IMR-90 (cell line): ENCODE results near the gene KLRF2. TPM values are rescaled to one million over a fixed set of nuclear protein-coding genes. Genes with fewer than 3 reads are reported as not detected.

Experiments used
- ATAC-seq: fragments of 200-7000 bp; cut with Tn5 transposase; 2 replicates; pipeline ENCODE4 v1.9.1; 2020; ENCODE audit warnings: low read depth, mild to moderate bottlenecking, moderate library complexity
- BruUV-seq: library from RNA; stranded (reverse); fragments of 400-500 nt; replicated peaks from 2 replicates; lab custom pipeline; 2021; lab: Mats Ljungman, UMichigan
- CTCF ChIA-PET: fragments of 300-600 bp; formaldehyde crosslinking; extraction: SDS; loops from one replicate; lab custom pipeline; 2021; ENCODE audit warnings: antibody characterized with exemption; lab: Yijun Ruan, JAX
- POLR2A ChIA-PET: fragments of 300-600 bp; sonication (Branson Sonifier 250); formaldehyde crosslinking; loops from one replicate; lab custom pipeline; 2022; ENCODE audit warnings: antibody characterized with exemption; ENCODE audit not compliant: unreplicated experiment; lab: Charles Lee
- DNase-seq: peaks from one replicate; pipeline ENCODE4 v3.0.0; 2013
- H2AFZ ChIP-seq: replicated peaks from 2 replicates; pipeline ENCODE3; 2013; ENCODE audit warnings: low read length, mild to moderate bottlenecking; ENCODE audit not compliant: poor library complexity
- H2AK5ac ChIP-seq: 2 replicates; pipeline ENCODE4 v1.6.1; 2013; ENCODE audit warnings: low read depth, low read length, inconsistent platforms
- H2AK9ac ChIP-seq: replicated peaks from 2 replicates; pipeline ENCODE3; 2013; ENCODE audit warnings: mild to moderate bottlenecking, low read depth, low read length, moderate library complexity; ENCODE audit not compliant: poor library complexity
- H2BK120ac ChIP-seq: 2 replicates; pipeline ENCODE4 v1.6.1; 2013; ENCODE audit warnings: low read depth, low read length, inconsistent platforms
- H2BK15ac ChIP-seq: 3 replicates; pipeline ENCODE4 v1.6.1; 2013; ENCODE audit warnings: low read depth, low read length, inconsistent platforms
- H2BK20ac ChIP-seq: 2 replicates; pipeline ENCODE4 v1.6.1; 2013; ENCODE audit warnings: low read depth, mild to moderate bottlenecking, inconsistent platforms, low read length, moderate library complexity
- H2BK5ac ChIP-seq: 2 replicates; pipeline ENCODE4 v1.6.1; 2013; ENCODE audit warnings: mild to moderate bottlenecking, low read depth, low read length, inconsistent platforms; ENCODE audit not compliant: poor library complexity, severe bottlenecking
- H3K14ac ChIP-seq: replicated peaks from 2 replicates; pipeline ENCODE4 v1.6.1; 2013; ENCODE audit warnings: low read depth, low read length, inconsistent platforms
- H3K18ac ChIP-seq: 2 replicates; pipeline ENCODE4 v1.6.1; 2013; ENCODE audit warnings: low read depth, low read length, control low read depth
- H3K23ac ChIP-seq: 2 replicates; pipeline ENCODE4 v1.6.1; 2013; ENCODE audit warnings: low read depth, low read length, inconsistent platforms
- H3K27ac ChIP-seq: 2 replicates; pipeline ENCODE4 v1.5.1; 2013; ENCODE audit warnings: mild to moderate bottlenecking, control low read depth, low read length; ENCODE audit not compliant: insufficient read depth
- H3K27me3 ChIP-seq: 2 replicates; pipeline ENCODE4 v1.6.1; 2013; ENCODE audit warnings: low read length; ENCODE audit not compliant: control insufficient read depth, insufficient read depth
- H3K36me3 ChIP-seq: 2 replicates; pipeline ENCODE4 v1.6.1; 2013; ENCODE audit warnings: low read length, mixed read lengths; ENCODE audit not compliant: control insufficient read depth, insufficient read depth
- H3K4ac ChIP-seq: 2 replicates; pipeline ENCODE4 v1.6.1; 2013; ENCODE audit warnings: low read depth, low read length, inconsistent platforms
- H3K4me1 ChIP-seq: 2 replicates; pipeline ENCODE4 v1.6.1; 2013; ENCODE audit warnings: low read length, mixed read lengths; ENCODE audit not compliant: control insufficient read depth, insufficient read depth
- H3K4me2 ChIP-seq: 2 replicates; pipeline ENCODE4 v1.6.1; 2013; ENCODE audit warnings: low read depth, mild to moderate bottlenecking, control low read depth, low read length, moderate library complexity
- H3K4me3 ChIP-seq: 2 replicates; pipeline ENCODE4 v1.5.1; 2013; ENCODE audit warnings: low read depth, mild to moderate bottlenecking, control low read depth, low read length, moderate library complexity; ENCODE audit not compliant: insufficient read depth
- H3K56ac ChIP-seq: 2 replicates; pipeline ENCODE4 v1.6.1; 2013; ENCODE audit warnings: low read length, inconsistent platforms; ENCODE audit not compliant: insufficient read depth; ENCODE audit errors: extremely low read depth
- H3K79me1 ChIP-seq, 2 experiments: 2 replicates each; pipeline ENCODE4 v1.6.1; 2013; ENCODE audit warnings: low read length in 2 of 2, inconsistent platforms in 1 of 2, low read depth in 1 of 2
- H3K9ac ChIP-seq: 2 replicates; pipeline ENCODE4 v1.6.1; 2013; ENCODE audit warnings: low read depth, low read length, control low read depth
- H3K9me1 ChIP-seq: 2 replicates; pipeline ENCODE4 v1.6.1; 2013; ENCODE audit warnings: low read length, inconsistent platforms; ENCODE audit not compliant: insufficient read depth
- H3K9me3 ChIP-seq: 2 replicates; pipeline ENCODE4 v1.6.1; 2013; ENCODE audit warnings: low read length; ENCODE audit not compliant: control insufficient read depth, insufficient read depth
- H4K20me1 ChIP-seq: 2 replicates; pipeline ENCODE4 v1.6.1; 2013; ENCODE audit warnings: low read length, inconsistent platforms; ENCODE audit not compliant: insufficient read depth
- H4K5ac ChIP-seq: 2 replicates; pipeline ENCODE4 v1.6.1; 2013; ENCODE audit warnings: mild to moderate bottlenecking, low read depth, low read length, control low read depth
- H4K8ac ChIP-seq, 2 experiments: 2 replicates each; pipeline ENCODE4 v1.6.1; 2013; ENCODE audit warnings: low read depth in 2 of 2, low read length in 2 of 2, control low read depth in 1 of 2, inconsistent platforms in 1 of 2
- H4K91ac ChIP-seq: 2 replicates; pipeline ENCODE4 v1.6.1; 2013; ENCODE audit warnings: low read depth, low read length, inconsistent platforms; ENCODE audit not compliant: insufficient read depth
- BHLHE40 ChIP-seq: fragments of 150-350 bp; IDR thresholded peaks from 2 replicates; pipeline ENCODE4 v1.6.1; 2016; ENCODE audit warnings: mild to moderate bottlenecking, low read depth, low read length
- CEBPB ChIP-seq: IDR thresholded peaks from 2 replicates; pipeline ENCODE4 v1.6.1; 2012; ENCODE audit warnings: low read depth, low read length, improper control_type of control experiment
- CHD1 ChIP-seq: IDR thresholded peaks from 2 replicates; pipeline ENCODE4 v1.6.1; 2012; ENCODE audit warnings: low read depth, low read length, improper control_type of control experiment
- FOS ChIP-seq: fragments of 150-350 bp; IDR thresholded peaks from 2 replicates; pipeline ENCODE4 v1.6.1; 2016; ENCODE audit warnings: low read depth, low read length
- MAFK ChIP-seq: IDR thresholded peaks from 2 replicates; pipeline ENCODE4 v1.6.1; 2012; ENCODE audit warnings: low read depth, low read length, improper control_type of control experiment
- MAZ ChIP-seq: IDR thresholded peaks from 2 replicates; pipeline ENCODE4 v1.6.1; 2012; ENCODE audit warnings: low read depth, mild to moderate bottlenecking, low read length, improper control_type of control experiment, moderate library complexity, borderline replicate concordance
- MXI1 ChIP-seq: IDR thresholded peaks from 2 replicates; pipeline ENCODE4 v1.6.1; 2012; ENCODE audit warnings: low read depth, mild to moderate bottlenecking, low read length, moderate library complexity, borderline replicate concordance
- NFE2L2 ChIP-seq: fragments of 150-350 bp; IDR thresholded peaks from 2 replicates; pipeline ENCODE4 v1.6.1; 2016; ENCODE audit warnings: low read depth, mild to moderate bottlenecking, low read length
- POLR2A ChIP-seq: IDR thresholded peaks from 2 replicates; pipeline ENCODE4 v1.6.1; 2012; ENCODE audit warnings: mild to moderate bottlenecking, low read depth, low read length
- RAD21 ChIP-seq: IDR thresholded peaks from 2 replicates; pipeline ENCODE4 v1.6.1; 2012; ENCODE audit warnings: low read length, improper control_type of control experiment
- RCOR1 ChIP-seq: IDR thresholded peaks from 2 replicates; pipeline ENCODE4 v1.6.1; 2012; ENCODE audit warnings: mild to moderate bottlenecking, low read length, improper control_type of control experiment; ENCODE audit not compliant: insufficient replicate concordance
- RFX5 ChIP-seq: IDR thresholded peaks from 2 replicates; pipeline ENCODE4 v1.8.0; 2012; ENCODE audit warnings: low read depth, mild to moderate bottlenecking, low read length, moderate library complexity
- SMC3 ChIP-seq: fragments of 150-350 bp; IDR thresholded peaks from 2 replicates; pipeline ENCODE4 v1.6.1; 2016; ENCODE audit warnings: low read depth, mild to moderate bottlenecking, antibody characterized with exemption, low read length, moderate library complexity
- WGBS, 2 experiments: methylation state at CpG; one replicate each; pipeline versions ENCODE4 v1.1.5 to v1.1.7; 2013; ENCODE audit warnings: missing lambda C conversion rate in 2 of 2; ENCODE audit not compliant: insufficient read length in 1 of 2; ENCODE audit errors: extremely low coverage in 2 of 2; 5-methylcytosine and 5-hydroxymethylcytosine counted together
- dilution Hi-C: fragments of 300-500 bp; cut with HindIII; formaldehyde crosslinking; loops from one replicate; pipeline ENCODE4 v1.14.3; 2018; ENCODE audit warnings: low sequenced_read_pairs; ENCODE audit not compliant: unreplicated experiment
- in situ Hi-C: fragments of 300-500 bp; cut with MboI; formaldehyde crosslinking; loops from 3 replicates; pipeline ENCODE4 v1.14.3; 2019; ENCODE audit warnings: low sequenced_read_pairs, inconsistent platforms, mixed read lengths
- intact Hi-C: fragments of 100-400 bp; cut with micrococcal nuclease; formaldehyde crosslinking; loops from 2 replicates; pipeline ENCODE4 v1.10.0; 2022
- polyA plus RNA-seq, 3 experiments: library from polyadenylated mRNA; depleted of rRNA; stranded (reverse); fragments of >200 nt; gene quantifications; 2 replicates each; pipeline ENCODE4 v1.2.3, GENCODE V29; 2012; ENCODE audit warnings: low replicate concordance in 1 of 3
- total RNA-seq: library from RNA; depleted of rRNA; stranded (reverse); fragments of >200 nt; gene quantifications from 2 replicates; pipeline ENCODE4 v1.2.3, GENCODE V29; 2012
- TF ChIP-seq, protein P1 (sequence below): conservative IDR thresholded peaks from 2 replicates; pipeline ENCODE4 v1.5.1; 2012; ENCODE audit warnings: mild to moderate bottlenecking, low read depth, low read length, improper control_type of control experiment
- TF ChIP-seq, protein P2 (sequence below): fragments of 150-350 bp; IDR thresholded peaks from 2 replicates; pipeline ENCODE4 v1.6.1; 2016; ENCODE audit warnings: low read depth, mild to moderate bottlenecking, low read length, moderate library complexity, borderline replicate concordance
- TF ChIP-seq, protein P3 (sequence below): fragments of 150-350 bp; IDR thresholded peaks from 2 replicates; pipeline ENCODE4 v1.6.1; 2017; ENCODE audit warnings: mild to moderate bottlenecking, antibody characterized with exemption, low read length, low read depth

KLRF2 gene
- total and polyA plus RNA-seq, 2 of the 4 experiments (the other 2 are of a cell fraction) = not detected

DNA sequence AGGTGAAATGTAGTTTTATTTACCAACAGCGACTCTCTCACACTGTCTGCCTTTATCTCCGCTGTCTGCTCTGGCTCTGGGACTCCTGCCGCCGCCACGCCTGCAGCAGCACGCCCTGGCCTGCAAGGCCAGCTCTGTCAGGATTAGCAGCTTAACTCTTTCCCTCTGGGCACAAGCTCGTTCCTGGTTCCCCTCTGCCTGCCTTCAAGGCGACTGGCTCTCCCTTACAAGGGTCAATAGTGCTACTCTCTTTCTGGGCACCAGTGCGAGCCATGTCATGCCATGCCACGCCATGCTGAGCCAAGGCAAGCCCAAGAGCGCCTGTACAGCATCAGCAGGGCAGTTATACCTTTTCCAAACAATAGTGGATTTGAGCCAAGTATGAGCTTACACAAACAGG is 8.5 kb upstream of the KLRF2 start:
- Histone ChIP-seq H2BK20ac (no peak overlapping the region), H3K27me3 (no peaks in the 10 kb centered on the region), H4K5ac (no peak overlapping the region), H2BK5ac (no peak overlapping the region), H3K79me1 (no peaks in the 10 kb centered on the region), H2BK120ac (no peak overlapping the region), H3K14ac (no peak overlapping the region), H3K9ac (no peak overlapping the region), H3K18ac (no peak overlapping the region), H4K8ac (no peak overlapping the region), H3K27ac (no peak overlapping the region), H3K9me1 (no peaks in the 10 kb centered on the region), H2AFZ (no peak overlapping the region), H3K4me2 (no peak overlapping the region), H2AK5ac (no peak overlapping the region), H3K4me3 (no peak overlapping the region), H3K23ac (no peak overlapping the region), H4K20me1 (no peaks in the 10 kb centered on the region), H4K91ac (no peak overlapping the region), H3K56ac (no peak overlapping the region), H3K36me3 (no peaks in the 10 kb centered on the region), H3K4me1 (peaks cover 4% of the 10 kb centered on the region), H3K4ac (no peak overlapping the region), H2AK9ac (no peak overlapping the region), H2BK15ac (no peak overlapping the region), H3K9me3 (no peaks in the 10 kb centered on the region)
- CTCF ChIA-PET = interaction anchor here (0.6 to 1.1 kb wide), 2 partner anchors 52 to 122 kb away, joined by 3 to 4 read pairs; no protein-coding TSS in a partner anchor
- intact Hi-C loops = no loop called here
- POLR2A ChIA-PET = no interaction called here
- no peak for ATAC-seq
- no TSS peak for BruUV-seq
- no peak for DNase-seq
- in situ Hi-C loops = no loop called here
- 84% methylated on average over 6 of the region's 11 CpGs; no CpG with 5 or more reads in 1 of the 2 experiments for WGBS, 2 experiments
- TF ChIP-seq CHD1 (no peak), RCOR1 (no peak), MAFK (no peak), MXI1 (no peak), POLR2A (no peak), RAD21 (no peak), MAZ (no peak), NFE2L2 (no peak), BHLHE40 (no peak), RFX5 (no peak), CEBPB (no peak), SMC3 (no peak), FOS (no peak)
- TF ChIP-seq, protein P1, sequence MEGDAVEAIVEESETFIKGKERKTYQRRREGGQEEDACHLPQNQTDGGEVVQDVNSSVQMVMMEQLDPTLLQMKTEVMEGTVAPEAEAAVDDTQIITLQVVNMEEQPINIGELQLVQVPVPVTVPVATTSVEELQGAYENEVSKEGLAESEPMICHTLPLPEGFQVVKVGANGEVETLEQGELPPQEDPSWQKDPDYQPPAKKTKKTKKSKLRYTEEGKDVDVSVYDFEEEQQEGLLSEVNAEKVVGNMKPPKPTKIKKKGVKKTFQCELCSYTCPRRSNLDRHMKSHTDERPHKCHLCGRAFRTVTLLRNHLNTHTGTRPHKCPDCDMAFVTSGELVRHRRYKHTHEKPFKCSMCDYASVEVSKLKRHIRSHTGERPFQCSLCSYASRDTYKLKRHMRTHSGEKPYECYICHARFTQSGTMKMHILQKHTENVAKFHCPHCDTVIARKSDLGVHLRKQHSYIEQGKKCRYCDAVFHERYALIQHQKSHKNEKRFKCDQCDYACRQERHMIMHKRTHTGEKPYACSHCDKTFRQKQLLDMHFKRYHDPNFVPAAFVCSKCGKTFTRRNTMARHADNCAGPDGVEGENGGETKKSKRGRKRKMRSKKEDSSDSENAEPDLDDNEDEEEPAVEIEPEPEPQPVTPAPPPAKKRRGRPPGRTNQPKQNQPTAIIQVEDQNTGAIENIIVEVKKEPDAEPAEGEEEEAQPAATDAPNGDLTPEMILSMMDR = no peak
- TF ChIP-seq, protein P2, sequence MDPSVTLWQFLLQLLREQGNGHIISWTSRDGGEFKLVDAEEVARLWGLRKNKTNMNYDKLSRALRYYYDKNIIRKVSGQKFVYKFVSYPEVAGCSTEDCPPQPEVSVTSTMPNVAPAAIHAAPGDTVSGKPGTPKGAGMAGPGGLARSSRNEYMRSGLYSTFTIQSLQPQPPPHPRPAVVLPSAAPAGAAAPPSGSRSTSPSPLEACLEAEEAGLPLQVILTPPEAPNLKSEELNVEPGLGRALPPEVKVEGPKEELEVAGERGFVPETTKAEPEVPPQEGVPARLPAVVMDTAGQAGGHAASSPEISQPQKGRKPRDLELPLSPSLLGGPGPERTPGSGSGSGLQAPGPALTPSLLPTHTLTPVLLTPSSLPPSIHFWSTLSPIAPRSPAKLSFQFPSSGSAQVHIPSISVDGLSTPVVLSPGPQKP = no peak
- TF ChIP-seq, protein P3, sequence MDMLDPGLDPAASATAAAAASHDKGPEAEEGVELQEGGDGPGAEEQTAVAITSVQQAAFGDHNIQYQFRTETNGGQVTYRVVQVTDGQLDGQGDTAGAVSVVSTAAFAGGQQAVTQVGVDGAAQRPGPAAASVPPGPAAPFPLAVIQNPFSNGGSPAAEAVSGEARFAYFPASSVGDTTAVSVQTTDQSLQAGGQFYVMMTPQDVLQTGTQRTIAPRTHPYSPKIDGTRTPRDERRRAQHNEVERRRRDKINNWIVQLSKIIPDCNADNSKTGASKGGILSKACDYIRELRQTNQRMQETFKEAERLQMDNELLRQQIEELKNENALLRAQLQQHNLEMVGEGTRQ = no peak
- dilution Hi-C loops = no loop called here
